DMS53 treated with DMSO at 0.1 percent for 48 hours (cell line): Measurements from ENCODE around the gene RBCK1.

Source experiments
- DNase-seq: peaks from one replicate; lab custom pipeline; 2025; ENCODE audit not compliant: unreplicated experiment; lab: John Stamatoyannopoulos, UW

The RBCK1 gene

DNA sequence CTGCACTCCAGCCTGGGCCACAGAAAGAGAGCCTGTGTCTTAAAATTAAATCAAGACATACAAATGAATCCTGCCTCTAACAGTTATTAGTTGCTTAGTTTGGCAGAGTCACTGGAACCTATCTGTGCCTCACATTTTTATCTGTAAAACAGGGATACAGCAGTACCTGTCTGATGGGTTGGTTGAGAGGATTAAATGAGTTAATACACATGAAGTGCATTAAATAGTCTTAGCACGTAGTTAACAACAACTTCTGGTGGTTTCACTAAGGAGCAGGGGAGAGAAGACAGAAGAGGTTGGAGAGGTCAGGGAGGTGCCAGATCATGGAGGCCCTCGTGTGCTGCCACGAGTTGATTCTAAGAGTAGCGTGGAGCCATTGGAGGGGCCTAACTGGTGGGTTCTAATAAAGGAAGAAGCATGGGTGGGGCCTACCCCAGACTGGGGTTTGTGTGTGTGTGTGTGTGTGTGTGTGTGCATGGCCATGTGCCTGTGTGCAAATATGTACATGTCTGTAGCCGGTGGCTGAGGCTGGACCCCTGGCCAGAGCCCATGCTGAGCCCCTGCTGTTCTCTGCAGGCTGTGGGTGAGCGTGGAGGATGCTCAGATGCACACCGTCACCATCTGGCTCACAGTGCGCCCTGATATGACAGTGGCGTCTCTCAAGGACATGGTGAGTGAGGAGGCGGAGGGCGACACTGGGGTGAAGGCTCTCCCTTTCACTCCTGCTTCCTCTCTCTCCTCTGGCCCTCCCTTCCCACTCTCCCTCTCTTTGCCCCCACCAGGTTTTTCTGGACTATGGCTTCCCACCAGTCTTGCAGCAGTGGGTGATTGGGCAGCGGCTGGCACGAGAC, 9.1 kb downstream of the RBCK1 start:
- no peak for DNase-seq

DNA sequence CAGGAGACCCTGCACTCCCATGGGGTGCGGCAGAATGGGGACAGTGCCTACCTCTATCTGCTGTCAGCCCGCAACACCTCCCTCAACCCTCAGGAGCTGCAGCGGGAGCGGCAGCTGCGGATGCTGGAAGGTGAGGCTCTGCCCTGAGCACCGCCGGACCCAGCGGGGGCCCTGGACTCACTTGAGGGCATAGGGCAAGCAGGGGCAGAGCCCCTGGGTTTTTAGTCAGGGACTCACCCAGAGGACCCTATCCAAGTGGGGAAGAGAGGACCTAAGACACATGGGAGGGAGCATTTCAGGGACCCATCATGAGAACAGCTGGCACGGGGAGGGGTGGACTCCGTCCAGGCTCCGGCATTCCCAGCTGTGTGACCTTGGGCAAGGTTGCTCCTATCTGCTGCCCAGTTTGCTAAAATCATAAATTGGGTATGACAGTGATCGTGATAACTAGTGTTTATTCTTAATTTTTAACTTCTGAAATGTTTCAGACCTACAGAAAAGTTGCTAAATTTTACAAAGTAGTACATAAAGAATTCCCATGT, 9.8 kb downstream of the RBCK1 start:
- no peak for DNase-seq

DNA sequence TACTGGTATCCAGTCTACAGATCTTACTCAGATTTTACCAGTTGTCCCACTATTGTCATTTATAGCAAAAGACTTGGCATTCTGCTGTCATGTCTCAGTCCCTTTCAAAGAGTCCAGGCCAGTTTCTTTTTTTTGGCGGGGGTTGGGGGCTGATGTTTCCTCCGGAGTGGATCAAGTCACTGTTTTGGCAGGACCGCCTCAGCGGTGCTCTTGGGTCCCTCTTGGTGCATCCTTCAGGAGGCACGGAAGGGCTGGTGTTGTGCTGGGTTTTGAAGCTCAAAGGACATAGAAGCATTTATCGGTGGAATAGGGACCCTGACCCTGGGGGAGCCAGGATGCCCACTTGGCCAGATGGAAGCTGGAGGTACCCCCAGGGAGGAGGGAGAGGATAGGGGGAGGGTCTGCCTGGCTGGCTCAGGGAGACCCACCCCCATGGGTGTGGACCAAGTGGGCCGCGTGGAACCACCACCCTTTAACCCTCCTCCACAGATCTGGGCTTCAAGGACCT, 10.8 kb downstream of the RBCK1 start:
- DNase-seq = no peak

- DNase-seq = peak; percentile 95
Observed at GRCh38 chr20:419556-420165, 11.6 kb downstream of the RBCK1 start.

GRCh38 chr20:420166-420620, 12.1 kb downstream of the RBCK1 start:
- DNase-seq = peak; percentile 59

DNA sequence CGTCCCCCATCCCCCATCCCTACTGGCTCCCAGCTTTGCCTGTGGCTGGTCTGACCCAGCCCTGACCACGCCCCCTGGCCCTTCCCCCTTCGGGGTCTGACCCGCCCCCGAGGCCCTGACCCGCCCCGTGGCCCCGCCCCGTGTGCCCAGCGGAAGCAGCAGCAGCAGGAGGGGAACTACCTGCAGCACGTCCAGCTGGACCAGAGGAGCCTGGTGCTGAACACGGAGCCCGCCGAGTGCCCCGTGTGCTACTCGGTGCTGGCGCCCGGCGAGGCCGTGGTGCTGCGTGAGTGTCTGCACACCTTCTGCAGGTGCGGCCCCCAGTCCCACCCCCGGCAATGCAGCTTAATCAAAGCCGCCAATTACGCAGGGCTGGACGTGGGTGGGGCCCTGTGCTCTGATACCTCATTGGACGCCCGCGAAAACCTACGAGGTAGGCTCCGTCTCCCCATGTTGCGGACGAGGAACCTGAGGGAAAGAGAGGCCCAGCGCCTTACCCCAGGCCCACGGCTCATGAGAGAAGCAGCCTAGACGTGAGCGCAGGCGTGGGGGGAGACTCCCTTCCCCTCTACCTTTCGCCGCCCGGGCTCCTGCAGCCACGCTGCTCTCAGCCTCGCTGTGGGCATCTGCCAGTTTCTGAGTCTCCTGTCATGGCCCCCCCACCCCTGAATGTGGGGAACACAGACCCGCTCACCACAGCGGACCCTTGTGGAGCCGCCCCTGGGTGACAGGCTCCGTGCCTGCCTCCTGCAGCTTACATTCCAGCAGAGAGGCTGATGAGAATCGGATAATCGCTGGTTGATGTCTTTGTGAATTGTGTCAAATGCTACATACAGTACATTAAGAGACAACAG, 12.8 kb downstream of the RBCK1 start:
- peak; percentile 85 for DNase-seq

- DNase-seq = no peak
Observed at GRCh38 chr20:421685-422250, 13.7 kb downstream of the RBCK1 start.

DNA sequence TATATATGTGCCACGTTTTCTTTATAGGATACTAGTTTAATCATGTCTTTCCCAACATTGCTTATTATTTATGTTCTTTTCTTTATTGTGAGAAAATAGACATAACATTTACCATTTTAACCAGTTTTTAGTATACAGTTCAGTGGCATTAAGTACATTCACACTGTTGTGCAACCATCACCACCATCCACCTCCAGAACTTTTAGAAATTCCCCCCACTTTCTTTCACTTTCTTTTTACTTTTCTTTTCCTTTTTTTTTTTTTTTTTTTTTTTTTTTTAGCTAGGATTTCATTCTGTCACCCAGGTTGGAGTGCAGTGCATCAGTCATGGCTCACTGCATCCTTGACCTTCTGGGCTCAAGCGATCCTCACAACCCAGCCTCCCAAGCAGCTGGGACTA, 18.5 kb downstream of the RBCK1 start:
- DNase-seq = no peak

DNA sequence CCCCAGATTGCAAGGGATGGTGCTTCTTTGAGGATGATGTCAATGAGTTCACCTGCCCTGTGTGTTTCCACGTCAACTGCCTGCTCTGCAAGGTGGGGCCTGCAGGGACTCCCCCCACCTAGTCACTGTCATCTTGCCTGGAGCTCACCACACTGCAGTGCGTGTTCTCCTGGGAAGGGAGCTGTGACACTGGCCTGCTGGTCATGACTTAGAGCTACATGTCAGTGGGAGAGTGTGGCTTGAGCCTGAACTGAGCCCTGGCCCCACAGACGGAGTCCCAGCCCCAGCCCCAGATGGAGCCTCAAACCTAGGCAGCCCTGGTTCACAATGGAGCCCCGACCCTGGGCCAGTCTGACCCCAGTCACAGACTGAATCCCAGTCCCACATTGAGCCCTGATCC, 19.3 kb downstream of the RBCK1 start:
- DNase-seq = no peak

DNA sequence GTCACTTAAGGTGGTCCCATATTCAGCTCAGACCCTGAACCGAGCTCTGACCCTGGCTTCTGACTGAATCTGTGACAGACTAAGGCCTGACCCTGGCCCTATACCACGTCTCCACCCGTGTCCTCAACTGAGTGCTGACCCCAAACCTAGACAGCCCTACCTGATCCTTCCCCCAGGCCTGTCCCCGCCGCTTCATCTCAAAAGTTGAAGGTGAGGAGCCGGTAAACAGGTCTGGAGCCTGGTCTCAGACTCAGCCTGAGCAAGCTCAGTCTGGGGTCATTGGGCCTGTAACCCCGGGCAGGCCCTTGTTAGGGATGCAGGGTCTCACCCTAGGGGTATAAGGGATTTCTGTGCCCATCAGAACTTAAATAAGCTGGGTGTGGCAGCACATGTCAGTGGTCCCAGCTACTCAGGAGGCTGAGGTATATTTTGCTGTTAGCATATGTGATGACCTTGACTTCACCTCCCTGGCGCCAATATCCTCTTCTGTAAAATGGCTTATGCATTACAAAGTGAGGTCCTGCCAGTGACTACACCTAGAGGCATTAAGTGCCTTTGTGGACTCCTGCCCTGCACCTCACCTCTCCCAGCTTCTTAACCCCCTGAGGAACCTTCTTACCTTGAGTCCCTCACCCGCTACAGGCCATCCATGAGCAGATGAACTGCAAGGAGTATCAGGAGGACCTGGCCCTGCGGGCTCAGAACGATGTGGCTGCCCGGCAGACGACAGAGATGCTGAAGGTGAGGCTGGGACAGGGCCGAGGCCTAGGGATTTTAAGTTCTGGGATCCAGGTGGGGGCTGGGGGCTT, 20.0 kb downstream of the RBCK1 start:
- no peak for DNase-seq

- no peak for DNase-seq
Observed at GRCh38 chr20:428658-429200, 20.6 kb downstream of the RBCK1 start.

DNA sequence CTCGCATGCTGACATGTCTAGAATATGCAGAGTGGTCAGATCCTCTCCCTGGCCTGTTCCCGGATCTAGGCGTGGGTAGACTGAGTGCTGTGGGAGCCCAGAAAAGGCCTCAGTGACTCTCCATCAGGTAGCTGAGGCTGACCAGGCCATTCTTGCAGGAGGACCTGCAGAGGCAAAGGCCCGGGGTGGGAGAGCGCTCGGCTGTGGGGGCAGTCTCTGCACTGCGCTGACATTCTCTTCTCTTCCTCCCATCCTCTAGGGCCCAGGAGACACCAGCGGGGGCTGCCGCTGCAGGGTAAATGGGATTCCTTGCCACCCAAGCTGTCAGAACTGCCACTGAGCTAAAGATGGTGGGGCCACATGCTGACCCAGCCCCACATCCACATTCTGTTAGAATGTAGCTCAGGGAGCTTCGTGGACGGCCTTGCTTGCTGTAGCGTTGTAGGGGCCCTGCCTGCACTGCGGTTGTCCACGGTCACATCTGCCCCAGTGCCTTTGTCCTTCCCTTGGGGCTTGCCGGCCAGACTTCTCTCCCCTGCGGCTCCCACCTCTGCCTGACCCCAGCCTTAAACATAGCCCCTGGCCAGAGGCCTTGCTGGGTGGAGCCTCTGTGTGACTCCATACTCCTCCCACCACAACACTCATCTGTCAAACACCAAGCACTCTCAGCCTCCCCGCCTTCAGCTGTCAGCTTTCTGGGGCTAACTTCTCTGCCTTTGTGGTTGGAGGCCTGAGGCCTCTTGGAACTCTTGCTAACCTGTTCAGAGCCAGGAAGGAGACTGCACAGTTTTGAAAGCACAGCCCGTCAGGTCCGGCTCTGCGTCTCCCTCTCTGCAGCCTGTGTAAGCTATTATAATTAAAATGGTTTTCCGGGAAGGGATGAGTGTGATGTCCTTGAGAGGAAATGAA, 22.2 kb downstream of the RBCK1 start:
- DNase-seq = no peak

GRCh38 chr20:431012-431904, 23.2 kb downstream of the RBCK1 start:
- peak; percentile 79 for DNase-seq

GRCh38 chr20:432208-432607, 24.1 kb downstream of the RBCK1 start:
- DNase-seq = no peak

DNA sequence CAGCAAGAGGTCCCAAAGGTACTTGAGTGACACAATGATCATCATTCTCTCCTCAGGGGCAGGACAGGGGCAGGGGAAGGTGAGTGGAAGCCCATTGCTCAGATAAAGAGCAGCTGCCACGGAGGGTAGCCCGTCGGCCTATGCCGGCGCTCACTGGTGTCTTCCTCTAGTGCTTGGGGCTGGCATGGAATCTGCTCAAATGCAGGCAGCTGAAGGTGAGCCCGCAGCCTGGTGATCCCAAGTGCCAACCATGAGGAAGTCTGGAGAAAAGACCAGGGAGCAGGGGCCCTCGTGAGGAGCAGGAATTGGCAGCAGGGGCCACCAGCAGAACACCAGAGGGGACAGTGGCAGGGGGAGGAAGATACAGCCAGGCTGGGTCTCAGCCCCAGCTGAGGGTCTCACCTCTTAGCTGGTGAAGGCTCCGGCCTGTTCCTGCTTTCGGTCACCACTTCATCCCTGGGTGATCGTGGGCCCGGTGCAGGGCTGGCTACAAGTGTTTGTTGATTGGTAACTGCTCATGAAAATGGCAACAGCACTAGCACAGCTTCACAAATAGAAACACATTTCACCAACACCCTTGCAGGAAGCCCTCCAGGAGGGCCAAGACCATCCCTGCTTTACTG, 24.7 kb downstream of the RBCK1 start:
- DNase-seq = no peak

DNA sequence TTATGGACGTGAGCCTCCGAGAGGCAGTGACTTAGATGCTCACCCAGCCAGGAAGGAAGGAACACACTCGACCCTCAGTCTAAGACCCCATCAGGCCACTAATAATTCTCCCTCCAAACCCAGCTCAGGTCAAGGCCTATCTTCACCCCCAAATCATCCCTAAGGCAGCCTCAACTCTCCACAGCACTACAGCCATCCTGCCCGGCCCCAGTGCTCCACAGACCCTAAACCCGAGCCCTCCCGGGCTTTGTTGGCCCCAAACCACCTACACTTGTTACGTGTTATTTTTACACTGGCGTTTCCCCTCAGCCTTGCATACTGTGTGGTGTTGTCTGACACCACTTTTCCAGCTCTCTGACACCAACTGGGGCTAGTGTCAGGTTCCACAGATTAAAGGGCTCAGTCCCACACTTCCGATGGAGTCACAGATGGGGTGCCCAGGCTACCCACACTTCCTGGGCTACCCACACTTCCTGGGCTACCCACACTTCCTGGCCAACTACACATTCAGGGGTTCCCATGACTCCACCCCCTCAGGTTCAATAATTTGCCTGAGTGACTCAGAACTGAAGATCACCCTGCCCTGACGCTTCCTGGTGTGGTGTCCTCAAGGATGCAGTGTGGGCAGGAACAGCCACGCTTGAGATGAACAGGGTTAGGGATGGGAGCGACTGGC, 25.3 kb downstream of the RBCK1 start:
- DNase-seq = no peak

DNA sequence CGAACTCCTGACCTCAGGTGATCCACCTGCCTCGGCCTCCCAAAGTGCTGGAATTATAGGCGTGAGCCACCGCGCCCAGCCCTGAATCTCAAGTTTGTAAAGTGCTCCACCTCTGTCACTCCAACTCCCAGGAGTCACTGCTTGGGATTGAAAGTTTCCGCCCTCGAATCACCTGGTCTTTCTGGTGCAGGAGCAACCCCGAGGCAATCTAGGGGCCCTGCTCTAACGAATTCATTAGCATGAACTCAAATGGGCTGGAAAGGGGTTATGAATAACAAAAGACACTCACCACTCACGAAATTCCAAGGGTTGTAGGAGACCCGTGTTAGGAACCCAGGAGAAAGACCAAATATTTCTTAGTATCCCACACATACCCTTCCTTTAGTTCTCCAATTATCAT, 26.1 kb downstream of the RBCK1 start:
- DNase-seq = no peak
